Transverse colon (tissue), 4 donors: ENCODE data around the gene ALKBH5.

ENCODE experiments used
- EP300 ChIP-seq: sonication (generic); formaldehyde crosslinking; IDR thresholded peaks from one replicate; pipeline ENCODE4 v1.6.1; 2017; ENCODE audit warnings: antibody characterized with exemption, low read depth
- POLR2A ChIP-seq: fragments of 450-650 bp; IDR thresholded peaks from one replicate; pipeline ENCODE4 v1.6.1; 2016; ENCODE audit warnings: antibody characterized with exemption, mild to moderate bottlenecking, moderate library complexity
- POLR2AphosphoS5 ChIP-seq, 3 donors: sonication (generic); formaldehyde crosslinking; IDR thresholded peaks; one replicate each; pipeline ENCODE4 v1.6.1; 2016; ENCODE audit warnings: antibody characterized with exemption in 3 of 3
- TF ChIP-seq, protein P1 (sequence below), 5 experiments: fragments of 200-600 bp in 3 of 5; fragments of 450-650 bp in 2 of 5; sonication (generic) in 3 of 5; IDR thresholded peaks; 1 replicate in 2 of 5; 2 replicates in 3 of 5; pipeline ENCODE4 v1.5.1; 2016 to 2017; ENCODE audit warnings: antibody characterized with exemption in 5 of 5, inconsistent platforms in 3 of 5, mild to moderate bottlenecking in 2 of 5, moderate library complexity in 1 of 5

DNA sequence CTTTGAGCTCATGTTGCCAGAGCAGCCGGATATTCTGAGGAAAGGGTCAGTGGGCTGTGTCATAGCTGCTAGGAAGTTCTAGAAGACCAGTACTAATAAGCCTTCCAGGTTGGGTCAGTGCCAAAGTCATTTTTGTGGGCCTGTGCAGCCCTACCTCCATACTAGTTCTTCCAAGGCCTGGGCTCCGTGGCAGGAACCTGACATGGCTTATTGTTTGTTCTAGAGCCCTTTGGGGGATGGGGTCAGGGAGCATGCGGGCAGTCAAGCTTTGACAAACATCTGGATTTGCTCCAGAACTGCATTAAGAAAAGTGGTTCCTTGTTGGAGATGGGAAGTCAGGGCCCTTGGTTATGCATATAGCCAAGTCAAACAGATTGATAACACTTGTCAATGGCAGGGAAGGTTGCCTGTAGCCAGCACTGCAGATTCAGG lies 7.6 kb downstream of the ALKBH5 start:
- TF ChIP-seq EP300 (no peak), POLR2A (no peak), POLR2AphosphoS5 (IDR thresholded peaks at IDR 0.05) (no peak)
- TF ChIP-seq, protein P1, sequence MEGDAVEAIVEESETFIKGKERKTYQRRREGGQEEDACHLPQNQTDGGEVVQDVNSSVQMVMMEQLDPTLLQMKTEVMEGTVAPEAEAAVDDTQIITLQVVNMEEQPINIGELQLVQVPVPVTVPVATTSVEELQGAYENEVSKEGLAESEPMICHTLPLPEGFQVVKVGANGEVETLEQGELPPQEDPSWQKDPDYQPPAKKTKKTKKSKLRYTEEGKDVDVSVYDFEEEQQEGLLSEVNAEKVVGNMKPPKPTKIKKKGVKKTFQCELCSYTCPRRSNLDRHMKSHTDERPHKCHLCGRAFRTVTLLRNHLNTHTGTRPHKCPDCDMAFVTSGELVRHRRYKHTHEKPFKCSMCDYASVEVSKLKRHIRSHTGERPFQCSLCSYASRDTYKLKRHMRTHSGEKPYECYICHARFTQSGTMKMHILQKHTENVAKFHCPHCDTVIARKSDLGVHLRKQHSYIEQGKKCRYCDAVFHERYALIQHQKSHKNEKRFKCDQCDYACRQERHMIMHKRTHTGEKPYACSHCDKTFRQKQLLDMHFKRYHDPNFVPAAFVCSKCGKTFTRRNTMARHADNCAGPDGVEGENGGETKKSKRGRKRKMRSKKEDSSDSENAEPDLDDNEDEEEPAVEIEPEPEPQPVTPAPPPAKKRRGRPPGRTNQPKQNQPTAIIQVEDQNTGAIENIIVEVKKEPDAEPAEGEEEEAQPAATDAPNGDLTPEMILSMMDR (IDR thresholded peaks at IDR 0.05), result no peak
